ENCODE results near the gene PIGS.

DNA sequence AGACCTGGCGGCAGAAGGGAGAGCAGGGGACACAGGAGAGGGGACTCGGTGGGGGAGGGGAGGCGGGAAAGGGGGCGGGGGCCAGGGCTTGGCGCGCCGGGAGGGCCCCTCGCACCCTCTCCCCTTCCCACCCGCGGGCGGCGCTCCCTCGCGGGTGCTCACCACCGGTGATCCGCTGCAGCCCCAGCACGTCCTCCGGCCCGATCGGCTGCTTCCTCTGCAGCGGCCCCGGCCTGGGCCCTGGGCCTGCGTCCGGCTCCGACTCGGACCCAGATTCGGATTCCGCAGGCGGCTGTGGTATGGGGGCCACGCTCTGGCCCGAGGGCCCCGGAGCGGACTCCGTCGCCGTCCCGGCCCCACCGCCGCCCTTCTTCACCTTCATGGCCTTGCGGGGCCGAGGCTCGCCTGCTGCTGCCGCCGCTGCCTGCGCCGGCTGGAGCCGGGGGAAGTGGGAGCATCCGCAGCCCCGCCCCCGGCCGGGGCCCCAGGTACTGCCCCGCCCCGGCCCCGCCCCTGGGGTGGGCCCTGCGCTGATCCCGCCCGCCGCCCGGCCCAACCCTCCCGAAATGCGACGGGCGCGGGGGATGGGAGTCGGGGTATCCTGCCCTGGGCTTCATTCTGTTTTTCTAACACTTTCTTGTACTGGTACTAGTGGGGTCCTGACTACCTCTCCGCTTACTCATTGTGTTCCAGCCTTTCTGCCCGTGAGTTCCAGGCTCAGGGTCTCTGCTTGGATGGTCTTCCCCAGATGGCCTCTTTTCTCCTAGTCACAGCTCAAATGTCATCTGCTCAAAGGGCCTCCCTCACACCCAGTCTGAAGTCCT lies 18.9 kb downstream of the PIGS start, which contains the start of gene UNC119:
- no peak for TF ChIP-seq ZNF589 (CRISPR knock-in tag; IDR thresholded peaks at IDR 0.05; ENCODE audit: low read depth)
- no peak for TF ChIP-seq ZNF121 (CRISPR knock-in tag; conservative IDR thresholded peaks at IDR 0.05)
- TF ChIP-seq NFE2L1 (tag; IDR thresholded peaks at IDR 0.05; ENCODE audit: borderline replicate concordance, low read depth): no peak
